Suppressor macrophage (primary cell): ENCODE results near the gene HRAS.

Experiments used
- DNase-seq, 4 experiments: peaks; one replicate each; pipeline ENCODE4 v3.0.0-alpha.2; 2020 to 2022

The HRAS gene

DNA sequence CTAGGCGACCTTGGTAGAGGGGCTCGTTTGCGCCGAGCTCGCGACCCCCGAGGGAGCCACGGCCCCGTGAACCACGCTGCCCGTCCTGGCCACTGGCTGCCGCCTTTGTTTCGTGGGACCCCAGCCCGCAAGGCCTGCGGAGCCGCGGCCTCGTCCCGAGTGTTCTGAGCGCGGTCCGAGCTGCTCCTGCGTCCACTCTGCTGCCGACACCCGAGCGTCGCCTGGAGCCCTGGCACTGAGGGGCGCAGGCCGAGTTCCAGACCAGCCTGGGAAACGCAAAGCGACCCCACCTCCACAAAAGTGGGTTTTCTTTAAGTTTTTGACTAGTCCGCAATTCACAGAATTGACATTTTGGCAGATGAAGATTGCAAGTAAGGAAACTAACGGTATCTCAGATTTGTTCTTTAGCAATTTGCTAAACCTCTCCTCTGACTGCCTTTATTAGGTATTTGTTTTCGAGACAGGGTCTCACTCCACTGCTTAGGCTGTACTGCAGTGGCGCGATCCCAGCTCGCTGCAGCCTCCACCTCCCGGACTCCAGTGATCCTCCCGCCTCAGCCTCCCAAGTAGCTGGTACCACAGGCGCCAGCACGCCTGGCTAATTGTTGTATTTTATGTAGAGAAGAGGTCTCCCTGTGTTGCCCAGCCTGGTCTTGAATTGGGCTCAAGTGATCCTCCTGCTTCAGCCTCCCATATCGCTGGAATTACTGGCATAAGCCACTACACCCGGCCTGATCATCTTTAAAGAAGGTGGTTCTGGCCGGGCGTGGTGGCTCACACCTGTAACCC, 27.5 kb downstream of the HRAS start:
- DNase-seq, result no peak

DNA sequence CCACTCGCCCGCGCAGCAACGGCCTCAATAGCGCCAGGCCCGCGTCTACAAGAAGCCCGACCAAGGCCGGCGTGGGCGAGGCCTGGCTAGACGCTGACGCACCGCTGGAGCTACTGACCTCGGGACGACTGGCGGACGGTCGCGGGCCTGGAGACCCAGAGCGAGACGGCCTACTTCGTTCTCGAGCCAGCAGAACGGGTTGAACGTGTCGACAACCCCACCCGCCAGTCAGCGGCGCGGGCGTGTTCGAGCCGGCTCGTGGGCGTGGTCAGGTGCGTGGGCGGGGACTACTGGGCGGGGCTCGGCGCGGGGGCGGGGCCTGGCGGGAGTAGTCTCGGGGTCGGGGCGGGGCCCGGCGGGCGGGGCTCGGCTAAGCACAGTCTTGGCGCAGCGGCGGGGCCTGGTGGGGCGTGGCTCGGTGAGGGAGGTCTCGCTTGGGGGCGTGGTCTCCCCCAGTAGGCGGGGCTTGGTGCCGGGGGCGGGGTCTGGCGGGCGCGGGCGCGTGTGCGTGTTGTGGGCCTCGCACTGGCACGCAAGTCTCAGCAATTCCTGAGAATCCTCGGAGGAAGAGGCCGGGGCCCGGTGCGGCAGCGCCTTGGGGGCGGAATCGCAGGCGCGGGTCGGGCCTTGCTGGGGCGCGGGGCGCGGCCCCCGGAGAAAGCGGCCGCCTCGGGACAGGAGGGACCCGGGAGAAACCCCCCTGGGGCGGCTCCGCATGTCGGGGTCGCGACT, 28.2 kb downstream of the HRAS start, which contains the start of gene RNH1:
TSS of gene RNH1 (minus strand) at position 248 of the 732 bp plus-strand sequence. CDS start 5,080 bp downstream, outside the sequence.
- peak; percentile 98 to 100 (median 100) for DNase-seq

DNA sequence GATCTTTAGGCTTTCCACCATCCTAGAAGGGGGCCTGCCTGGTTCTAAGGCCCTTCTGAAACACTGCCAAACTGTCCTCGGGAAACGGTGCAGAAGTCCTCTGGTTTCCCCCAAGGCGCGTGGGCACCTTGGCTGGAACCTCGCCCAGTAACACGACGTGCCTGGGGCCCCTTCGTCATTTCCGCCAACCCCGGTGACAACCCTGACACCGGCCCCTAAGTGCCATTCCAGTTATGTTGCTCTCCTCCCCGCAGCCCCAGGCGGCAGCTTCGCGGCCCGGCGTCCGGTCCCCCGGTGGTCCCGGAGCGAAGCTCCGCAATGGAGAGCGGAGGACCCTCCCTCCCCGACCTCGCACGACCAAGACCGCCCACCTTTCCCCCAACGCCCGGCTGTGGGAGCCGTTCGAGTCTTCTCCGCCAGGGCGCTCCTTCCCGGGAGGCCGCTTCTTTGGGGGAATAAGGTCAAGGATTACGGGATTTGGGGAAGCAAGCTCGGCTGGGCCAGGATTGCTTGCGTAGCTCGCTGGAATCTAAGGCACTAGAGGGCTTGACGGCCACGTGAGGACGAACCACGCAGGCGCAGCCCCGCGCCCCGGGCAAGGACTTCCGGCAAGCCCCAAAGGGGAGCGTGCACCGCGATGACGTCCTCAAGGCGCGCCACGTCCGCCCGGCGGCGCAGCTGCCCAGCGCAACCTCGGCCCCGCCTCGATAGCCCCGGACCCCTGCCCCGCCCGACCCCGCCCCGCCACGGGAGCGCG, 29.0 kb downstream of the HRAS start:
- peak; percentile 99 to 100 (median 99) for DNase-seq

- no peak for DNase-seq
These were observed 30.4 kb downstream of the HRAS start for GRCh38 chr11:504994-505344.

GRCh38 chr11:504053-504993, 31.1 kb downstream of the HRAS start:
- DNase-seq, result peak; percentile 56 to 80 (median 66)

- DNase-seq, result peak; percentile 89 to 94 (median 93)
These were observed 32.0 kb downstream of the HRAS start for GRCh38 chr11:503179-503981.

DNA sequence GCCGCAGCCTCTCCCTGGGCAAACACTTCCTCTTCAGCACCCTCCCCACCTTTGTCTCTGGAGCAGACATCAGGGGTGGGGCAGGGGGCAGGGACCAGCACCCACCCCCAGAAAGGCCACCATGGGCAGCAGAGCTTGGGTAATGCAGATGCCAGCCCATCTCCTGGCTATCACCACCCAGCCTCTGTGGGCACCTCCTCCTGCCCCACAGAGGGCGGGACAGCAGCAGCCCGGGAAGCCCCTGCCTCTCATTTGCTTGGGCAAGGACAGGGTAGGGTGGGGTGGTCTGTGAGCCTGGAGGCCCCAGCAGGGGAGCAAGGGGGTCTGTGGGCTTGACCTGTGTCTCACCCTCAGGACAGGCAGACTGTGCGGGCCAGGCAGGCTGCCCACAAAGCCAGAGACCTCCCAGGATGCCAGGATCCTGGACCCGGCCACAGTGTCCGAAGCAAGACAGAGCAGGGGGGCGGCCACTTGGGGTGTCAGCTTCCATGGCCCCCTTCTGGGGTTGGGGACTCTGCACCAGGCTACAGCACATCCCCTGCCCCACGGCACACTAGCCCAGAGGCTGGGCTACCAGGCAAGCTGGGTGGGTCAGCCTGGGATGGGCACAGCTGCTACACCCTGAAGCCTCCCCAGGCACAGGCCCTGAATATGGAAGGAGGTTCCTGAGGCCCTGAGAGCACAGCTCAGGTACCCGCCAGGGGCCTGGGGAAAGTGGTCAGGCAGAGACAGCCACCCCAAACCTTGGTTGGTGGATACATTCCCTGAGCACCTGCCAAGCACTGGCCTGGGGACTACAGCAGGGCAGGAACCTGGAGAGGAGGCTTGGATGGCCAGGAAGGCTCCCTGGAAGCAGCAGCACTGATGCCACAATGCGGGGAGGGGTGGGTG, 32.8 kb downstream of the HRAS start:
- DNase-seq, result peak in 1 of 4 experiments; percentile 34

DNA sequence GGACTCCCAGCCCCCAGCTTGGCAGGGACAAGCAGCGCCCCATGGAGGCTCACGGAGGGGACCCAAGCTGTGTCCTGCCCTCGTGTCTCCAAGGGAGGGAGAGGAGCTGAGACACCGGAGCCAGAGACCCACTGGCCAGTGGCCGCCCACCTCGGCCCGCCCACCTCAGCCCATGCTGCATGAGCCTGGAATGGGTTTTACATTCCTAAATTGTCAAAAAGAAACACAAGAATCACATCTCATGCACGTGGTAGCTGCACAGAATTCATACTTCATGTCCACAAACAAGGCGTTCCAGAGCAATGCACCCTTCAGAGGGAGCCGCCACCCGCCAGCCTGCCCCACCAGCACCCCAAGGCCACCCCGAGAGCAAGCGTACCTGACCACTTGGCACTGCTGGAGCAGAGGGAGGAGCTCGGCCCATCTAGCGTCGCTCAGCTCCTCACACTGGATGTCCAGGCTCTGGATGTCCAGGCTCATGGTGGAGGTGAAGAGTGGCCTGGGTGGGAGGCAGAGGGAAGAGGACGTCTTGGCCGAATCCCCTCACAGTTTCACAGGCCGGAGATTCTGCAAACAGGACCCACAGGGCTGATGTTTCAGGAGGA, 33.6 kb downstream of the HRAS start:
- no peak for DNase-seq

DNA sequence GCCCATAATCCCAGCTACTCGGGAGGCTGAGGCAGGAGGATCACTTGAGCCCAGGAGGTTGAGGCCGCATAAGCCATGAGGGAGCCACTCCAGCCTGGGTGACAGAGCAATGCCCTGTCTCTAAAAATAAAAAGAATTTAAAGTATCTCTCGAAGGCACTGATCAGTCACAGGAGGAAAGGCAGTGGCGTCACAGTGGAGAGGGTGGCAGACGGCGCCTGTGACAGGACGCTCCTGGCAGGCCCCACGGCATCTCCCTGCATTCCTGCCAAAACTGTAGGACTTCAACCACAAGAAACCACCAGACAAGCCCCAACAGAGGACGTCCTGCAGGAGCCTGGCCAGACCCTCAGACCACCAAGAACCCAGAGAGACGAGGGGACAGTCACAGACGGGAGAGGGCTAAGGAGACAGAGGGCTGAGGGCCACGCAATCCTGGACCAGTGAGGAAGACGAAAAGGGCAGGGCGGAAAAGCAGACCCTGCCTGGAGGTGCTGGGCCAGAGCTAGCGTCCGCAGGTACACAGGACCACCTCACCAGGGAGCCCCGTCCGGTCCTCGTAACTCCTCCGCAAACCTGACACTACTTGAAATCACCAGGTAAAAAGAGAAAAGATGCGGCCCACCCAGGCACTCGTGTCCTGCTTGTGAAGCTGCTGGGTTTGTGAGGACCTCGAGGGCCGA, 34.2 kb downstream of the HRAS start:
- no peak for DNase-seq

DNA sequence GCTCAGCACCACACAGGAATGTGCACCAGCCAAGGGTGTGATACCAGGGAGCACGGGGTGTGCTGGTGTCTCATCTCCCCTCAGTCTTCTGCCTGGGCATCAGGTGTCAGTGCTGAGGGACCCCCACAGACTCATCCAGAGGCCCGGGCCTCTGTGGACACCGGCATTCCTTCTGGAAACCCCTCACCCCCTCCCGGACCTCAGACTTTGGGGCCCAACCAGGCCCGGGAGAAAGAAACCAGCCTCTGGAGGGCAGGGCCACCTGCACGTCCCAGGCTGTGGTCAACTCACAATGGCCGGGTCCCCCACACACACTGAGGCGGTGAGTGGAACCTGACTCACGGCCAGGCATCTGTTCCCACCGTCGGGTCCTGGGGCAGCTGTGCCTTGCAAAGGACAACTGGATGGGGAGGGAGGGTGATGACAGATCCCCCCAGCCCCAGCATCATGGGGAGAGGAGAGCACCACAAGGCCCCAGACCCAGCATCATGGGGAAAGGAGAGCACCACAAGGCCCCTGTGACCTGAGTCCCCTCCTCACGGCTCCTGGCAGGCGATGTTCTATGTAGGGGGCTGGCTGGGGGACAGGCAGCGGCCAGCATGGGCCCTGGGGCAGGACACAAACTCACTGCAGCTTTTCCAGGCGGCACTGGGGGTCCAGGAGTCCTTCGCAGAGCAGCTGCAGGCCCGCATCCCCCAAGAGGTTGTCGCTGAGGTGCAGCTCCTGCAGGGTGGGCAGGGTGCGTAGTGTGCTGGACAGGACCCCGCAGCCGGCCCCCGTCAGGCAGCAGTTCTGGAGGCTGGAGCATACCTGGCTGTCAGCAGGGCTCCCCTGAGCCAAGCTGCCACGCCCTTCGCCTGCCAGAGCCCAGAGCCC, 35.9 kb downstream of the HRAS start:
- no peak for DNase-seq

- DNase-seq, result no peak
These were observed 36.8 kb downstream of the HRAS start for GRCh38 chr11:498297-499181.

DNA sequence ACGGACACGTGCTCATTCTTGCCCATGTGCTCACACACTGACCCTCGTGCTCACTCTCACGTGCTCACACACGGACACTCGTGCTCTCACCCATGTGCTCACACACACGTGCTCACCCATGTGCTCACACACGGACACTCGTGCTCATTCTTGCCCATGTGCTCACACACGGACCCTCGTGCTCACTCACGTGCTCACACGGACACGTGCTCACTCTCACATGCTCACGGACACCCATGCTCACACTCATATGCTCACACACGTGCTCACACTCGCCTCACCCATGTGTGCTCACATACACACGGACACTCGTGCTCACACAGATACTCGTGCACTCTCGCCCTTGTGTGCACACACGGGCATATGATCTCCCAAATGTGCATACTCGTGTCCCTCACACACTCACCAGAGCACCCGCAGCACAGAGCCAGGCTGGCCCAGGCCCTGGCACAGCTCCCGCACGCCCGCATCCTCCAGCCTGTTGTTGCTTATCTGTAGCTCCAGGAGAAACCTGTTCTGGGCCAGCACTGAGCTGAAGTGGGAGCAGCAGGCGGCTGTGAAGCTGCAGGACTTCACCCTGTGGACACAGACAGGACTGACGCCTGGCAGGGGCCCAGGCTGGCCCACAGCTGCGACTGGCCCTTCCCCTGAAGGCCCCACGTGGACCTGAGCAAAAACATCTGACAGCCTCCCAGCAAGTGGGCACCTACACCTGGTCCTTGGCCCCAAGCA, 37.6 kb downstream of the HRAS start:
- no peak for DNase-seq

DNA sequence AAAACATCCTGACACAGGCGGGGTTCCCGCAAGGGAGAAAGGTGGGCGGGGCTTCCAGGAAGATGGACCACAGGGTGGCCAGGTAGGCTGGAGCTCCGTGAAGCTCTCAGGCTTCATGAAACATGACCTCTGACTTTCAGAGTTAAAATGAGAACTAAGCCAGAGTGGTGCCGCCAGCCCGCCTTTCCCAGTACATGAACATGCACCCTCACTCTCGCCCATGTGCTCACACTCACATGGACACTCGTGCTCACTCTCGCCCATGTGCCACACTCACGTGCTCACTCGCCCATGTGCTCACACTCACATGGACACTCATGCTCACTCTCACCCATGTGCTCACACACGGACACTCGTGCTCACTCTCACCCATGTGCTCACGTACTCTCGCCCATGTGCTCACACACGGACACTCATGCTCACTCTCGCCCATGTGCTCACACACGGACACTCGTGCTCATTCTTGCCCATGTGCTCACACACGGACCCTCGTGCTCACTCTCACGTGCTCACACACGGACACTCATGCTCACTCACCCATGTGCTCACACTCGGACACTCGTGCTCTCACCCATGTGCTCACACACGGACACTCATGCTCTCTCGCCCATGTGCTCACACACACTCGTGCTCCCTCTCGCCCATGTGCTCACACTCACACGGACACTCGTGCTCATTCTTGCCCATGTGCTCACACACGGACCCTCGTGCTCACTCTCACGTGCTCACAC, 38.4 kb downstream of the HRAS start:
- no peak for DNase-seq

GRCh38 chr11:495537-495931, 39.8 kb downstream of the HRAS start:
- DNase-seq, result no peak

- DNase-seq, result no peak
These were observed 40.4 kb downstream of the HRAS start for GRCh38 chr11:494761-495536.
